HepG2 (cell line): Measurements from ENCODE around the gene EEF1A2. TPM values are rescaled to one million over a fixed set of nuclear protein-coding genes. Genes with fewer than 3 reads are reported as not detected.

ENCODE experiments used
- ATAC-seq: fragments of 200-7000 bp; cut with Tn5 transposase; 3 replicates; pipeline ENCODE4 v1.9.1; 2020; ENCODE audit warnings: mild to moderate bottlenecking, moderate library complexity
- BruUV-seq: library from RNA; stranded (reverse); fragments of 400-500 nt; replicated peaks from 2 replicates; lab custom pipeline; 2021; lab: Mats Ljungman, UMichigan
- CTCF ChIA-PET: fragments of 300-600 bp; formaldehyde crosslinking; extraction: SDS; loops from one replicate; lab custom pipeline; 2021; ENCODE audit warnings: low total read pairs, inconsistent platforms, low intra/inter-chr PET ratio; lab: Yijun Ruan, JAX
- POLR2A ChIA-PET: fragments of 350-600 bp; sonication (Branson Sonifier 250); formaldehyde crosslinking; loops from one replicate; lab custom pipeline; 2020; ENCODE audit warnings: antibody characterized with exemption, inconsistent platforms; lab: Yijun Ruan, JAX
- DNase-seq: peaks from one replicate; pipeline ENCODE4 v3.0.0-alpha.2; 2015; ENCODE audit warnings: low spot score
- FAIRE-seq: peaks from 3 replicates; lab custom pipeline; 2011; peaks lifted over from hg19 to GRCh38; lab: Jason Lieb, UNC
- H2AFZ ChIP-seq: one replicate; pipeline ENCODE4 v1.6.1; 2011; ENCODE audit warnings: low read length, inconsistent platforms
- H3K27ac ChIP-seq: fragments of 300-600 bp; 3 replicates; pipeline ENCODE4 v1.8.0; 2011; ENCODE audit warnings: mixed run types, mild to moderate bottlenecking, mixed read lengths, low read length, inconsistent platforms; ENCODE audit not compliant: insufficient read depth; ENCODE audit errors: extremely low read length
- H3K27me3 ChIP-seq, 2 experiments: fragments of 200-600 bp in 1 of 2; 2 replicates in 1 of 2; 3 replicates in 1 of 2; pipeline versions ENCODE4 v1.6.0 to v1.8.0; 2011; ENCODE audit warnings: low read length in 2 of 2, mild to moderate bottlenecking in 2 of 2, moderate library complexity in 2 of 2, inconsistent platforms in 1 of 2; ENCODE audit not compliant: insufficient read depth in 2 of 2, control insufficient read depth in 1 of 2
- H3K36me3 ChIP-seq, 2 experiments: fragments of 200-600 bp in 1 of 2; replicated peaks in 1 of 2; 2 replicates in 1 of 2; 3 replicates in 1 of 2; pipeline versions ENCODE4 v1.5.1 to v1.8.0; 2011; ENCODE audit warnings: low read length in 2 of 2, inconsistent platforms in 1 of 2; ENCODE audit not compliant: insufficient read depth in 2 of 2, control insufficient read depth in 1 of 2
- H3K4me1 ChIP-seq: 2 replicates; pipeline ENCODE4 v1.5.1; 2012; ENCODE audit warnings: low read length, inconsistent platforms; ENCODE audit not compliant: insufficient read depth
- H3K4me2 ChIP-seq: 2 replicates; pipeline ENCODE4 v1.6.0; 2011; ENCODE audit warnings: low read depth, low read length, inconsistent platforms
- H3K4me3 ChIP-seq, 3 experiments: fragments of 200-600 bp in 1 of 3; sonication (generic), shearing (Covaris generic) in 1 of 3; replicated peaks in 1 of 3; 2 replicates each; pipeline ENCODE4 v1.5.1; 2011 to 2016; ENCODE audit warnings: low read length in 3 of 3, inconsistent platforms in 2 of 3, low read depth in 2 of 3, mild to moderate bottlenecking in 2 of 3, control low read depth in 1 of 3, mixed read lengths in 1 of 3; ENCODE audit not compliant: insufficient read depth in 1 of 3
- H3K79me2 ChIP-seq: one replicate; pipeline ENCODE4 v1.6.1; 2011; ENCODE audit warnings: low read length, inconsistent platforms; ENCODE audit not compliant: insufficient read depth
- H3K9ac ChIP-seq: 2 replicates; pipeline ENCODE4 v1.6.0; 2011; ENCODE audit warnings: mild to moderate bottlenecking, low read depth, low read length, inconsistent platforms; ENCODE audit not compliant: insufficient read depth
- H3K9me3 ChIP-seq: 2 replicates; pipeline ENCODE4 v1.5.1; 2012; ENCODE audit warnings: mild to moderate bottlenecking, low read length
- H4K20me1 ChIP-seq: 2 replicates; pipeline ENCODE4 v1.6.0; 2011; ENCODE audit warnings: inconsistent platforms, mild to moderate bottlenecking, low read length, moderate library complexity; ENCODE audit not compliant: insufficient read depth
- EZH2 ChIP-seq: conservative IDR thresholded peaks from 2 replicates; pipeline ENCODE4 v1.6.1; 2012; ENCODE audit warnings: mild to moderate bottlenecking, low read depth, low read length, moderate library complexity
- GFI1 ChIP-seq: sonication (generic); formaldehyde crosslinking; IDR thresholded peaks from 2 replicates; pipeline ENCODE4 v1.5.0; 2020; ENCODE audit warnings: missing genetic modification reagents, mild to moderate bottlenecking, borderline replicate concordance
- NKX3-1 ChIP-seq: sonication (generic); formaldehyde crosslinking; IDR thresholded peaks from 2 replicates; pipeline ENCODE4 v1.5.0; 2020; ENCODE audit warnings: missing genetic modification reagents
- ONECUT2 ChIP-seq: sonication (generic); formaldehyde crosslinking; IDR thresholded peaks from 2 replicates; pipeline ENCODE4 v1.4.0; 2020; ENCODE audit warnings: missing genetic modification reagents
- ZNF577 ChIP-seq: sonication (generic); formaldehyde crosslinking; IDR thresholded peaks from 2 replicates; pipeline ENCODE4 v1.4.0; 2020; ENCODE audit warnings: mild to moderate bottlenecking, low read depth, missing genetic modification reagents, borderline replicate concordance
- WGBS: methylation state at CpG from one replicate; pipeline ENCODE4 v1.1.6; 2017; ENCODE audit warnings: low lambda C conversion rate; 5-methylcytosine and 5-hydroxymethylcytosine counted together
- in situ Hi-C: cut with HindIII; loops from 2 replicates; pipeline ENCODE4 v1.10.0; 2017; ENCODE audit warnings: low pct_unique_long_range_greater_than_20kb; ENCODE audit not compliant: extremely low pct_ligation_motif_present
- intact Hi-C: fragments of 100-400 bp; cut with micrococcal nuclease; formaldehyde crosslinking; loops from one replicate; pipeline ENCODE4 v1.10.0; 2022; ENCODE audit not compliant: unreplicated experiment
- polyA plus RNA-seq, 8 experiments: library from polyadenylated mRNA; depleted of rRNA in 3 of 8; stranded (reverse) in 7 of 8; unstranded in 1 of 8; fragments of >200 nt; fragmentation: Illumina TruSeq in 4 of 8; extraction: Trizol in 4 of 8; gene quantifications; 2 replicates each; pipeline versions ENCODE4 v1.2.1 to v1.2.3, GENCODE V29; 2011 to 2016; ENCODE audit warnings: low read depth in 4 of 8, missing spikeins in 1 of 8, mixed read lengths in 1 of 8; ENCODE audit not compliant: insufficient read depth in 1 of 8
- total RNA-seq, 5 experiments: library from RNA; depleted of rRNA; stranded (reverse); fragments of >200 nt; fragmentation: Illumina TruSeq; extraction: Trizol; gene quantifications; 2 replicates each; pipeline ENCODE4 v1.2.3, GENCODE V29; 2016; ENCODE audit warnings: low read depth in 1 of 5
- TF ChIP-seq, protein P1 (sequence below): sonication (generic); formaldehyde crosslinking; conservative IDR thresholded peaks from 2 replicates; pipeline ENCODE4 v1.8.0; 2022; ENCODE audit warnings: missing genetic modification reagents

EEF1A2 gene
- total and polyA plus RNA-seq, 2 of the 13 experiments (the other 11 are each of a cell fraction or from before 2014, with no cell fraction given): 0.44 to 0.87 TPM

DNA sequence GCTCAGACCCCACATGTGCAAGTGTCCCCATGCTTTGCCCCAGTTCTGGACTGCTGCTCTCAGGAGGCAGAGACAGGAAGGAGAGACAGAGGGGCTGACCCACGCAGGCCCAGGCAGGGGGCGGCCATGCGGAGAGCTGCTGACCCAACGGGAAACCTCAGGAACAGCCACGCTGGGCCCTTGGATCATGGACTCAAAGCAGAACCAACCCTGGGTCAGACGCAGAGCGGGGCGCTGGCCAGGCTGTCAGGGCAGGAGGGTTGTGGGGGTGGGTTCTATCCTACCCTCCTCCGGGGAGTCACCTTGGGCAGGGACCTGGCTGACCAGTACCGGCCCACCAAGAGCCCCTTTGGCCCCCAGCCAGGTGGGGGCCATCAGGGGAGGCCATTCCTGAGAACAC is 28.5 kb downstream of the EEF1A2 start:
- Histone ChIP-seq H2AFZ (no peak overlapping the region), H3K4me3 (no peak overlapping the region), H3K9me3 (no peaks in the 10 kb centered on the region), H4K20me1 (peaks cover 14% of the 10 kb centered on the region; the same call in 1 of the 2 replicates), H3K9ac (no peak overlapping the region), H3K4me1 (no peaks in the 10 kb centered on the region), H3K27me3 (peaks cover 51 to 91% of the 10 kb centered on the region in 2 experiments), H3K4me2 (no peak overlapping the region), H3K27ac (no peak overlapping the region), H3K36me3 (no peaks in the 10 kb centered on the region), H3K79me2 (no peaks in the 10 kb centered on the region)
- POLR2A ChIA-PET: no interaction called here
- DNase-seq (no peak), FAIRE-seq (no peak), ATAC-seq (no peak; the same call in 2 of the 3 replicates)
- in situ Hi-C loops (no loop called here), intact Hi-C loops (no loop called here)
- CTCF ChIA-PET: no interaction called here
- no TSS peak for BruUV-seq
- no peak for TF ChIP-seq ZNF577 (CRISPR knock-in tag)
- TF ChIP-seq ONECUT2 (CRISPR knock-in tag): no peak
- TF ChIP-seq NKX3-1: no peak
- WGBS: 41% methylated on average over 8 of the region's 10 CpGs

- Histone ChIP-seq H3K4me2 (no peak overlapping the region), H3K79me2 (no peaks in the 10 kb centered on the region), H3K9ac (no peak overlapping the region), H3K36me3 (no peaks in the 10 kb centered on the region), H3K9me3 (no peaks in the 10 kb centered on the region), H2AFZ (no peak overlapping the region), H3K4me3 (no peak overlapping the region), H3K4me1 (no peaks in the 10 kb centered on the region), H4K20me1 (peaks cover 17% of the 10 kb centered on the region; the same call in 1 of the 2 replicates), H3K27me3 (peaks cover 54 to 91% of the 10 kb centered on the region in 2 experiments), H3K27ac (no peak overlapping the region)
- ChIA-PET POLR2A (no interaction called here), CTCF (no interaction called here)
- BruUV-seq: no TSS peak
- 6% methylated on average over 10 of the region's 13 CpGs for WGBS
- in situ Hi-C loops (no loop called here), intact Hi-C loops (no loop called here)
- TF ChIP-seq EZH2 (0 out of 2 replicates have a peak, but pooled peaks have one; percentile 57), GFI1 (CRISPR knock-in tag) (no peak)
- TF ChIP-seq, protein P1, sequence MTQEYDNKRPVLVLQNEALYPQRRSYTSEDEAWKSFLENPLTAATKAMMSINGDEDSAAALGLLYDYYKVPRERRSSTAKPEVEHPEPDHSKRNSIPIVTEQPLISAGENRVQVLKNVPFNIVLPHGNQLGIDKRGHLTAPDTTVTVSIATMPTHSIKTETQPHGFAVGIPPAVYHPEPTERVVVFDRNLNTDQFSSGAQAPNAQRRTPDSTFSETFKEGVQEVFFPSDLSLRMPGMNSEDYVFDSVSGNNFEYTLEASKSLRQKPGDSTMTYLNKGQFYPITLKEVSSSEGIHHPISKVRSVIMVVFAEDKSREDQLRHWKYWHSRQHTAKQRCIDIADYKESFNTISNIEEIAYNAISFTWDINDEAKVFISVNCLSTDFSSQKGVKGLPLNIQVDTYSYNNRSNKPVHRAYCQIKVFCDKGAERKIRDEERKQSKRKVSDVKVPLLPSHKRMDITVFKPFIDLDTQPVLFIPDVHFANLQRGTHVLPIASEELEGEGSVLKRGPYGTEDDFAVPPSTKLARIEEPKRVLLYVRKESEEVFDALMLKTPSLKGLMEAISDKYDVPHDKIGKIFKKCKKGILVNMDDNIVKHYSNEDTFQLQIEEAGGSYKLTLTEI (CRISPR knock-in tag): no peak
- ATAC-seq: no peak; the same call in 2 of the 3 replicates
- no peak for DNase-seq
- no peak for FAIRE-seq
Measured at GRCh38 chr20:63469713-63470101, 29.2 kb downstream of the EEF1A2 start.
